Neural cell (in vitro differentiated cells): ENCODE measurements around the gene STAT4.

Source experiments
- EP300 ChIP-seq: fragments of 450-650 bp; conservative IDR thresholded peaks from 2 replicates; pipeline ENCODE4 v1.6.1; 2014; ENCODE audit warnings: antibody characterized with exemption, mild to moderate bottlenecking, moderate library complexity; ENCODE audit not compliant: poor library complexity, severe bottlenecking
- EZH2 ChIP-seq: fragments of 200-600, 300-800 bp; shearing (Covaris generic), sonication (generic); IDR thresholded peaks from 2 replicates; pipeline ENCODE4 v1.6.1; 2014; ENCODE audit warnings: antibody characterized with exemption, low read length, borderline replicate concordance, mild to moderate bottlenecking; ENCODE audit not compliant: insufficient read depth, poor library complexity, severe bottlenecking
- POLR2AphosphoS5 ChIP-seq: IDR thresholded peaks from 2 replicates; pipeline ENCODE4 v1.6.1; 2012
- TF ChIP-seq, protein P1 (sequence below): fragments of 450-650 bp; IDR thresholded peaks from 2 replicates; pipeline ENCODE4 v1.5.1; 2014; ENCODE audit warnings: antibody characterized with exemption, mild to moderate bottlenecking, moderate library complexity; ENCODE audit not compliant: poor library complexity, severe bottlenecking

DNA sequence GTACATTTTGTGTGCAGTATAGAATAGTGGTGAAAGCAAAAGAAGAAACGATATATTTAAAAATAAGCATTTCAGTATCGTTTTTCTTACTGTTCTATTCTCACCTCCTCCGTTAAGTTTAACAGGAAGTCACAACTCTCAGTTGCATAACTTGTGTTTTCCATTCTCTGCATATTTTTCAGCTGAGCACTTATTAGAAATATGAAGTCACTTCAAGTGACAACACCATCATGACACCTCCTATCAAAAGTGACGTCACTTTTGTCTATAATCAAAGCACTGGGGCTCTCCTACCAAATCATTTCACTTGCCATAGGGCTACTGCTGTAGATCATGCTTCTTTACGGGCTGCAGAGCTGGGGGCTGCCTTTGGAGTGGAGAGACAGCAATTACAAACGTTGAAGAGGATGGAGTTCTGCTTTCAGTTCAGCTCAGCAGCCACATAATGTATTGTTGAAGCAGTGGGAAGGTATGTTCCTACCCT lies 36.3 kb downstream of the STAT4 start:
- TF ChIP-seq, protein P1, sequence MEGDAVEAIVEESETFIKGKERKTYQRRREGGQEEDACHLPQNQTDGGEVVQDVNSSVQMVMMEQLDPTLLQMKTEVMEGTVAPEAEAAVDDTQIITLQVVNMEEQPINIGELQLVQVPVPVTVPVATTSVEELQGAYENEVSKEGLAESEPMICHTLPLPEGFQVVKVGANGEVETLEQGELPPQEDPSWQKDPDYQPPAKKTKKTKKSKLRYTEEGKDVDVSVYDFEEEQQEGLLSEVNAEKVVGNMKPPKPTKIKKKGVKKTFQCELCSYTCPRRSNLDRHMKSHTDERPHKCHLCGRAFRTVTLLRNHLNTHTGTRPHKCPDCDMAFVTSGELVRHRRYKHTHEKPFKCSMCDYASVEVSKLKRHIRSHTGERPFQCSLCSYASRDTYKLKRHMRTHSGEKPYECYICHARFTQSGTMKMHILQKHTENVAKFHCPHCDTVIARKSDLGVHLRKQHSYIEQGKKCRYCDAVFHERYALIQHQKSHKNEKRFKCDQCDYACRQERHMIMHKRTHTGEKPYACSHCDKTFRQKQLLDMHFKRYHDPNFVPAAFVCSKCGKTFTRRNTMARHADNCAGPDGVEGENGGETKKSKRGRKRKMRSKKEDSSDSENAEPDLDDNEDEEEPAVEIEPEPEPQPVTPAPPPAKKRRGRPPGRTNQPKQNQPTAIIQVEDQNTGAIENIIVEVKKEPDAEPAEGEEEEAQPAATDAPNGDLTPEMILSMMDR: no peak
- no peak for TF ChIP-seq POLR2AphosphoS5
- TF ChIP-seq EP300: no peak
- TF ChIP-seq EZH2: no peak
